ENCODE data around the gene NKD2. TPM values are rescaled to one million over a fixed set of nuclear protein-coding genes. Genes with fewer than 3 reads are reported as not detected.

The NKD2 gene
- total RNA-seq = 15.6 and 20.6 TPM in 2 replicates
- long read RNA-seq = 0 reads

- H3K4me3 Mint-ChIP-seq = peak within 1 kb of the TSS; percentile 83
- H3K36me3 Mint-ChIP-seq (ENCODE audit: low read depth) = no peaks in the 10 kb centered on the region
- peak; percentile 62 for DNase-seq (ENCODE audit: low read depth, low spot score)
- H3K9me3 Mint-ChIP-seq = no peaks in the 10 kb centered on the region
- peak; percentile 73 for TF ChIP-seq CTCF (conservative IDR thresholded peaks at IDR 0.05)
- no peak within 1 kb of the TSS for H3K27ac Mint-ChIP-seq (ENCODE audit: unreplicated experiment)
- H3K4me1 Mint-ChIP-seq = peaks cover 30% of the 10 kb centered on the region
- peaks cover 45% of the 10 kb centered on the region for H3K27me3 Mint-ChIP-seq (ENCODE audit: low read depth)
Measured at GRCh38 chr5:1008451-1009358, at the start of gene NKD2. TSS of gene NKD2 (plus strand) at chr5:1008802. CDS start at chr5:1009058, 256 bp downstream.

GRCh38 chr5:959581-960531 lies 48.7 kb upstream of the NKD2 start:
- peak overlapping the region; percentile 73 for H3K27ac Mint-ChIP-seq (ENCODE audit: unreplicated experiment)
- H3K36me3 Mint-ChIP-seq (ENCODE audit: low read depth) = no peaks in the 10 kb centered on the region
- no peak for TF ChIP-seq CTCF (conservative IDR thresholded peaks at IDR 0.05)
- no peak overlapping the region for H3K4me3 Mint-ChIP-seq
- DNase-seq (ENCODE audit: low read depth, low spot score) = no peak
- H3K4me1 Mint-ChIP-seq = peaks cover 19% of the 10 kb centered on the region
- H3K9me3 Mint-ChIP-seq = no peaks in the 10 kb centered on the region
- no peaks in the 10 kb centered on the region for H3K27me3 Mint-ChIP-seq (ENCODE audit: low read depth)

GRCh38 chr5:960551-960950 lies 48.1 kb upstream of the NKD2 start:
- Mint-ChIP-seq H3K27ac (ENCODE audit: unreplicated experiment) (peak overlapping the region; percentile 73), H3K36me3 (ENCODE audit: low read depth) (no peaks in the 10 kb centered on the region), H3K27me3 (ENCODE audit: low read depth) (no peaks in the 10 kb centered on the region), H3K9me3 (no peaks in the 10 kb centered on the region), H3K4me1 (peaks cover 19% of the 10 kb centered on the region), H3K4me3 (no peak overlapping the region)
- TF ChIP-seq CTCF (conservative IDR thresholded peaks at IDR 0.05) = no peak
- DNase-seq (ENCODE audit: low read depth, low spot score) = no peak

GRCh38 chr5:961002-961710 lies 47.4 kb upstream of the NKD2 start:
- Mint-ChIP-seq H3K27ac (ENCODE audit: unreplicated experiment) (no peak overlapping the region), H3K9me3 (no peaks in the 10 kb centered on the region), H3K4me3 (no peak overlapping the region), H3K4me1 (peaks cover 15% of the 10 kb centered on the region), H3K27me3 (ENCODE audit: low read depth) (no peaks in the 10 kb centered on the region), H3K36me3 (ENCODE audit: low read depth) (no peaks in the 10 kb centered on the region)
- no peak for TF ChIP-seq CTCF (conservative IDR thresholded peaks at IDR 0.05)
- no peak for DNase-seq (ENCODE audit: low read depth, low spot score)

GRCh38 chr5:961711-962240 lies 46.8 kb upstream of the NKD2 start:
- Mint-ChIP-seq H3K27ac (ENCODE audit: unreplicated experiment) (no peak overlapping the region), H3K36me3 (ENCODE audit: low read depth) (no peaks in the 10 kb centered on the region)
- no peak for DNase-seq (ENCODE audit: low read depth, low spot score)

More at GRCh38 chr5:961711-962240, 46.8 kb upstream of the NKD2 start:
- no peak for TF ChIP-seq CTCF (conservative IDR thresholded peaks at IDR 0.05)
- Mint-ChIP-seq H3K27me3 (ENCODE audit: low read depth) (no peaks in the 10 kb centered on the region), H3K4me1 (peaks cover 12% of the 10 kb centered on the region), H3K4me3 (no peak overlapping the region), H3K9me3 (no peaks in the 10 kb centered on the region)
